22Rv1 (cell line): Measurements from ENCODE around the gene FBXO48.

Experiments used
- ZFX ChIP-seq: fragments of 450-650 bp; IDR thresholded peaks from 2 replicates; pipeline ENCODE4 v1.6.1; 2017; ENCODE audit warnings: antibody characterized with exemption, borderline replicate concordance
- TF ChIP-seq, protein P1 (sequence below): fragments of 450-650 bp; IDR thresholded peaks from 2 replicates; pipeline ENCODE4 v1.5.1; 2017; ENCODE audit warnings: mild to moderate bottlenecking

DNA sequence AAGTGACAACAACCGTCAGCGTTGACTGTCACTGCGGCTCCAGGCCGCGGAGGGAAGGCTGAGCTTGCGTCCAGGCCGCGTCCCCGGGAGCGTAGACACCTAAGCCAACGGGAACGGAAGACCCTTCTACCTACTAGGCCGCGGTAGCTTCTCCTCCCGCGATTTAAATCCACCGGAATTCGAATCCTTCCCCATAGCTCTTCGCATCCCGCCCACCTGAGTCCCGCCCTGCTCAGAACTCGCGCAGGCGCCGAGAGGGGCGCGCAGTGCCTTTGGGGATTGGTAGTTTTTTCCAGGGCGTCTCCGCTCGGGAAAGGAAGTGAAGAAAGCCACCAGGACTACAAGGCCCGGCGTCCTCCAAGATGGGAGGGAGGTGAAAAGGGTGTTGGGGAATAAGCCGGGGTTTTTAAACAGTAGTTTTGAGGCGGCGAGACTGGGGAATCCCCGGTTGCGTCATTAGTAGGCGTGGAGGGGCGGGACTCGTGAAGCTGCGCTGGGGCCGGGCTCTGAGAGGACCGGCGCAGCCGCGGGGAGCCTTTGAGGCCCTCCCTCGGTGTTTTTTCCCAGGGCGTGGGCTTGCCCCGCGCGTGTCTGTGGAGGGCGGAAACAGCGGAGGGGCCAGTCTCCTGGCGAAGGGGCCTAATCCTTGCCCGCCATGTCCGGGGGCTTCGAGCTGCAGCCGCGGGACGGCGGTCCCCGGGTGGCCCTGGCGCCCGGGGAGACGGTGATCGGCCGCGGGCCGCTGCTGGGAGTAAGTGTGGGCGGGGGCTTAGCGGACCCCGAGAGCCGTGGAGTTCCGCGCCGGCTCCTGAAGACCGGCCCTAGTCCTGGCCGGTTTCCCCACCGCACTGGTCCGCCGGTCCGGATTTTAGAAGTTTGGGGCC lies at the start of gene FBXO48, which contains the start of gene APLF:
- TF ChIP-seq, protein P1, sequence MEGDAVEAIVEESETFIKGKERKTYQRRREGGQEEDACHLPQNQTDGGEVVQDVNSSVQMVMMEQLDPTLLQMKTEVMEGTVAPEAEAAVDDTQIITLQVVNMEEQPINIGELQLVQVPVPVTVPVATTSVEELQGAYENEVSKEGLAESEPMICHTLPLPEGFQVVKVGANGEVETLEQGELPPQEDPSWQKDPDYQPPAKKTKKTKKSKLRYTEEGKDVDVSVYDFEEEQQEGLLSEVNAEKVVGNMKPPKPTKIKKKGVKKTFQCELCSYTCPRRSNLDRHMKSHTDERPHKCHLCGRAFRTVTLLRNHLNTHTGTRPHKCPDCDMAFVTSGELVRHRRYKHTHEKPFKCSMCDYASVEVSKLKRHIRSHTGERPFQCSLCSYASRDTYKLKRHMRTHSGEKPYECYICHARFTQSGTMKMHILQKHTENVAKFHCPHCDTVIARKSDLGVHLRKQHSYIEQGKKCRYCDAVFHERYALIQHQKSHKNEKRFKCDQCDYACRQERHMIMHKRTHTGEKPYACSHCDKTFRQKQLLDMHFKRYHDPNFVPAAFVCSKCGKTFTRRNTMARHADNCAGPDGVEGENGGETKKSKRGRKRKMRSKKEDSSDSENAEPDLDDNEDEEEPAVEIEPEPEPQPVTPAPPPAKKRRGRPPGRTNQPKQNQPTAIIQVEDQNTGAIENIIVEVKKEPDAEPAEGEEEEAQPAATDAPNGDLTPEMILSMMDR: no peak
- no peak for TF ChIP-seq ZFX
